BJ (cell line): ENCODE results near the gene SLC22A1. TPM values are rescaled to one million over a fixed set of nuclear protein-coding genes. Genes with fewer than 3 reads are reported as not detected.

Experiments used
- CTCF ChIA-PET: fragments of 350-600 bp; formaldehyde crosslinking; extraction: SDS; loops from one replicate; lab custom pipeline; 2021; ENCODE audit warnings: antibody characterized with exemption, inconsistent platforms; lab: Yijun Ruan, JAX
- POLR2A ChIA-PET: fragments of 300-600 bp; sonication (Branson Sonifier 250); formaldehyde crosslinking; extraction: SDS; loops from one replicate; lab custom pipeline; 2021; ENCODE audit warnings: antibody characterized with exemption; lab: Charles Lee
- DNase-seq: peaks from one replicate; pipeline ENCODE4 v3.0.0-alpha.2; 2011; ENCODE audit warnings: low read depth
- H3K27me3 ChIP-seq: 2 replicates; pipeline ENCODE4 v1.6.0; 2011; ENCODE audit warnings: low read length; ENCODE audit not compliant: control insufficient read depth, insufficient read depth
- H3K36me3 ChIP-seq: 2 replicates; pipeline ENCODE4 v1.5.1; 2011; ENCODE audit warnings: low read length; ENCODE audit not compliant: control insufficient read depth, insufficient read depth
- H3K4me3 ChIP-seq: 2 replicates; pipeline ENCODE4 v1.5.1; 2011; ENCODE audit warnings: low read depth, mild to moderate bottlenecking, control low read depth, low read length
- polyA plus RNA-seq: library from polyadenylated mRNA; depleted of rRNA; stranded (reverse); fragments of >200 nt; gene quantifications from 2 replicates; pipeline ENCODE4 v1.2.3, GENCODE V29; 2011
- TF ChIP-seq, protein P1 (sequence below): IDR thresholded peaks from 2 replicates; pipeline ENCODE4 v1.5.1; 2011; ENCODE audit warnings: low read depth, mild to moderate bottlenecking, control low read depth, inconsistent platforms, low read length, moderate library complexity; ENCODE audit not compliant: insufficient read depth

Gene SLC22A1
- polyA plus RNA-seq, 1 experiment, result 0.11 TPM

DNA sequence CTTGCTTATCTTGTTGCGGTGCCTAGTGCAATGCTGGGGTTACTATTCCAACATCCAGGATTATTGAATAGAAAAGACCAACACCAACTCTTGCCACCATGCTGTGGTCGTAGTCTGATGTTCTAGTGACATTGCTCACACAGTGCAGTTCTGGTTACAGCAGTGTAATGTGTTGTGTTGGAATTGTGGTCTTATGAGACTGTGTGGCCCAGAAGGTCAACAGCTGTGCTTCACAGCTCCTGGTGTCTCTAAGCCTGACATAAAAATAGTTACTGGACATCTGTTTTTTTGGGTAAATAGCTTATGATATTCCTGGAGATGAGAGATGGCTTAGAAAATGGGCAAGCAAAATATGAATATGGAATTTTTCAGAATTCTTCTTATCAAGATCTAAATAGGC is 79.4 kb downstream of the SLC22A1 start:
- CTCF ChIA-PET, result no interaction called here

DNA sequence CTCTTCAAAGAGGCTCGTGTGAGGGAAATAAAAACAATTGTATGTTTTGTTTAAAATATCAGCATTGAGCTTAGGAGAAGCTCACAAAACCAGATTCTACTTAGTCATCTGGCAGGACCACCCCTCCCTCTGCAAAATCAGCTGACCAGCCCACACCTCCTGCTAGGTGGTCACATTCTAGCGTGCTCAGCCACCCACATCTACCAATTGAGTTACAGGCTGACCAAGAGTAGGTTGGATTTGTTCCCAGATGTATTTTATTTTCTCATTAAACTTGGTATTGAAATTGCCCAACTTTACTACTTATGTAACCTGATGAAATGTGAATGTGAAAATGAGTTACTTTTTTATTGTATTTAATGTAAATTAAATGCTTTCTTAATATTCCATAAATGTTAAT is 80.8 kb downstream of the SLC22A1 start:
- Histone ChIP-seq H3K4me3 (no peak overlapping the region), H3K36me3 (no peaks in the 10 kb centered on the region), H3K27me3 (no peaks in the 10 kb centered on the region)
- ChIA-PET POLR2A (no interaction called here), CTCF (no interaction called here)
- DNase-seq, result peak; percentile 20
- TF ChIP-seq, protein P1, sequence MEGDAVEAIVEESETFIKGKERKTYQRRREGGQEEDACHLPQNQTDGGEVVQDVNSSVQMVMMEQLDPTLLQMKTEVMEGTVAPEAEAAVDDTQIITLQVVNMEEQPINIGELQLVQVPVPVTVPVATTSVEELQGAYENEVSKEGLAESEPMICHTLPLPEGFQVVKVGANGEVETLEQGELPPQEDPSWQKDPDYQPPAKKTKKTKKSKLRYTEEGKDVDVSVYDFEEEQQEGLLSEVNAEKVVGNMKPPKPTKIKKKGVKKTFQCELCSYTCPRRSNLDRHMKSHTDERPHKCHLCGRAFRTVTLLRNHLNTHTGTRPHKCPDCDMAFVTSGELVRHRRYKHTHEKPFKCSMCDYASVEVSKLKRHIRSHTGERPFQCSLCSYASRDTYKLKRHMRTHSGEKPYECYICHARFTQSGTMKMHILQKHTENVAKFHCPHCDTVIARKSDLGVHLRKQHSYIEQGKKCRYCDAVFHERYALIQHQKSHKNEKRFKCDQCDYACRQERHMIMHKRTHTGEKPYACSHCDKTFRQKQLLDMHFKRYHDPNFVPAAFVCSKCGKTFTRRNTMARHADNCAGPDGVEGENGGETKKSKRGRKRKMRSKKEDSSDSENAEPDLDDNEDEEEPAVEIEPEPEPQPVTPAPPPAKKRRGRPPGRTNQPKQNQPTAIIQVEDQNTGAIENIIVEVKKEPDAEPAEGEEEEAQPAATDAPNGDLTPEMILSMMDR, result no peak

More for the DNA sequence above, 79.4 kb downstream of the SLC22A1 start:
- H3K27me3 ChIP-seq, result no peaks in the 10 kb centered on the region
- H3K4me3 ChIP-seq, result no peak overlapping the region
- no peaks in the 10 kb centered on the region for H3K36me3 ChIP-seq
- TF ChIP-seq, protein P1, result no peak
- no peak for DNase-seq
- POLR2A ChIA-PET, result no interaction called here

DNA sequence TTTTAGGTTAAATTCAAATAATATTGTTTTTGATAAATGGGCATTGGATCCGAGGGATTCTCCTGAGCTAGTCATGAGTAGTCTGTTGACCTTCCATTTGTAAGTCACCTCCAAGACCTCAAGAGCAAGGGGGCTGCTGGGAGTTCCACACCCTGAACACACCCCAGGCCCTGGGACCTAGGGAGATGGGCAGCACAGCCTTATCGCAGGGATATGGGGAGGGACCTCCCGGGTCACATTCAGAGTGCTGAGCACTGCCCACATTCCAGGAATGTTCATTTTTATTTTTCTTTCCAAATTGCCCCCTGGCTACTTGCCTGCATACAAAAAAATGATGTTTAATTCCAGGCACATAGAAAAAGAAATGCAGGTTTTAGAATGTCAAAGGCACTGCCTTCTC is 81.5 kb downstream of the SLC22A1 start:
- ChIA-PET CTCF (no interaction called here), POLR2A (no interaction called here)

DNA sequence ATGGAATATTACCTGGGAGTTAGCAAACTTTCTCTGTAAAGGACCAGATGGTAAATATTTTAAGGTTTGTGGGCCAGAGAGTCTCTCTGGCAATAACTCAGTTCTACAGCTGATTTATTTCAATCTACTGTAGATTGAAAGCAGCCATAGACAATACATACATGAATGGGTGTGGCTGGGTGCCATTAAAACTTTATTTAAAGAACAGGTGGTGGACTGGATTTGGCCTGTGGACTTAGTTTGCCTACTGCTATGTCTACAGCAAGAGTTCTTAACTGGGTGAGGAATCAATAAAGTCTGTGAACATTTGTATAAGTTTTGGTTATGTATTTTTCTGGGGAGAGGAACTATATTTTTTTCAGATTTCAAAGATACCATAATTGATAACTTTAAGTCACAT is 81.9 kb downstream of the SLC22A1 start:
- Histone ChIP-seq H3K4me3 (no peak overlapping the region), H3K27me3 (no peaks in the 10 kb centered on the region), H3K36me3 (no peaks in the 10 kb centered on the region)
- no peak for DNase-seq
- CTCF ChIA-PET, result no interaction called here
- TF ChIP-seq, protein P1, result no peak
- POLR2A ChIA-PET, result no interaction called here

More for the DNA sequence above, 81.5 kb downstream of the SLC22A1 start:
- no peak for DNase-seq
- TF ChIP-seq, protein P1, result no peak
- H3K36me3 ChIP-seq, result no peaks in the 10 kb centered on the region
- H3K4me3 ChIP-seq, result no peak overlapping the region
- no peaks in the 10 kb centered on the region for H3K27me3 ChIP-seq

DNA sequence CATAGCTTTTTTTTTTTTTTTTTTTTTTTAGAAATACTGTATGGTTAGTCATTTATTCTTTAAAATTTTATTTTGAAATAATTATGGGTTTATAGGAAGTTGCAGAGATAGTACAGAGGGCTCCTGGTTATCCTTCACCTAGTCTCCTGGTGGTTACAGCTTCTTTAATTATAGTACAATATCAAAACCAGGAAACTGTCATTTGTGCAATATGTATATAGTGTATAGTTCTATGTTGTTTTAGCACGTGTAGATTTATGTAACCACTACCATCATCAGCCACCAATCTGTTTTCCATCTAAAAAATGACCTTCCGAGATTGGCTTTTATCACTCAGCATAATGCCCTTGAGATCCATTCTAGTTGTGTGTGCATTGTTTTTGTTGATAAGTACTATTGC is 82.3 kb downstream of the SLC22A1 start:
- no peaks in the 10 kb centered on the region for H3K27me3 ChIP-seq
- no peaks in the 10 kb centered on the region for H3K36me3 ChIP-seq
- TF ChIP-seq, protein P1, result no peak
- DNase-seq, result no peak
- no peak overlapping the region for H3K4me3 ChIP-seq
- ChIA-PET POLR2A (no interaction called here), CTCF (no interaction called here)
